SK-MEL-5 (cell line): ENCODE results near the gene ATG9B. TPM values are rescaled to one million over a fixed set of nuclear protein-coding genes. Genes with fewer than 3 reads are reported as not detected.
A peak's percentile ranks its signal among the peaks of the same experiment; 100 is the strongest.

Source experiments
- DNase-seq: peaks from one replicate; pipeline ENCODE4 v3.0.0-alpha.2; 2016; ENCODE audit warnings: low read depth, low spot score
- in situ Hi-C: cut with HindIII; loops from 2 replicates; pipeline ENCODE4 v1.10.0; 2016; ENCODE audit warnings: low sequenced_read_pairs, high pct_unique_total_duplicates, low pct_unique_long_range_greater_than_20kb
- total RNA-seq: library from RNA; depleted of rRNA; stranded (reverse); fragments of >200 nt; shearing (Covaris generic); gene quantifications from 2 replicates; pipeline ENCODE4 v1.2.3, GENCODE V29; 2014

Gene ATG9B
- total RNA-seq, 1 experiment from 2014 or later, result 0.13 TPM

- peak; percentile 61 for DNase-seq
These were observed 36.3 kb upstream of the ATG9B start for GRCh38 chr7:151060416-151061212.

GRCh38 chr7:151060113-151060415 lies 35.8 kb upstream of the ATG9B start:
- in situ Hi-C loops, result no loop called here
- DNase-seq, result no peak

More at GRCh38 chr7:151060416-151061212, 36.3 kb upstream of the ATG9B start:
- in situ Hi-C loops, result no loop called here

GRCh38 chr7:151059367-151060112 lies 35.2 kb upstream of the ATG9B start, which contains the start of gene SLC4A2:
Gene SLC4A2, plus strand, starts transcription at chr7:151059589. Its CDS starts 2,399 bp downstream, at chr7:151061988.
- peak; percentile 80 for DNase-seq
- in situ Hi-C loops, result no loop called here

GRCh38 chr7:151058781-151059366 lies 34.6 kb upstream of the ATG9B start:
- in situ Hi-C loops, result no loop called here
- peak; percentile 30 for DNase-seq

- in situ Hi-C loops, result no loop called here
- peak; percentile 100 for DNase-seq
These were observed 33.9 kb upstream of the ATG9B start for GRCh38 chr7:151057989-151058780.

- in situ Hi-C loops, result no loop called here
- DNase-seq, result no peak
These were observed 33.3 kb upstream of the ATG9B start, which contains the start of gene CDK5 for GRCh38 chr7:151057506-151057988. Gene CDK5, minus strand, starts transcription at chr7:151057897. Its CDS starts 49 bp downstream, at chr7:151057848.

- no peak for DNase-seq
- in situ Hi-C loops, result no loop called here
These were observed 32.6 kb upstream of the ATG9B start for GRCh38 chr7:151056666-151057505.

- DNase-seq, result no peak
- in situ Hi-C loops, result no loop called here
These were observed 32.0 kb upstream of the ATG9B start for GRCh38 chr7:151056283-151056665.

- in situ Hi-C loops, result no loop called here
- no peak for DNase-seq
These were observed 29.5 kb upstream of the ATG9B start for GRCh38 chr7:151053751-151054150.

- no peak for DNase-seq
- in situ Hi-C loops, result no loop called here
These were observed 28.8 kb upstream of the ATG9B start for GRCh38 chr7:151053096-151053495.

- DNase-seq, result no peak
- in situ Hi-C loops, result no loop called here
These were observed 26.8 kb upstream of the ATG9B start for GRCh38 chr7:151051108-151051507.

- in situ Hi-C loops, result no loop called here
These were observed 24.7 kb upstream of the ATG9B start for GRCh38 chr7:151048911-151049463.

GRCh38 chr7:151047976-151048815 lies 23.9 kb upstream of the ATG9B start, which contains the start of gene ASIC3:
Gene ASIC3, plus strand, starts transcription at chr7:151048531. Its CDS starts 355 bp downstream, at chr7:151048886.
- in situ Hi-C loops, result no loop called here
- no peak for DNase-seq

More at GRCh38 chr7:151048911-151049463, 24.7 kb upstream of the ATG9B start:
- no peak for DNase-seq

- in situ Hi-C loops, result no loop called here
- DNase-seq, result no peak
These were observed 22.6 kb upstream of the ATG9B start for GRCh38 chr7:151046603-151047573.

- in situ Hi-C loops, result no loop called here
- no peak for DNase-seq
These were observed 21.7 kb upstream of the ATG9B start for GRCh38 chr7:151045967-151046366.
